HG03442 (cell line): ENCODE data around the gene HDAC5.
"Not testable (repeated sequence)": the region's sequence is repeated elsewhere in the genome, so short reads cannot be mapped to it uniquely, and the experiment has no call there.

Source experiments
- ATAC-seq: cut with Tn5 transposase; IDR thresholded peaks from one replicate; pipeline ENCODE4 v1.9.1; 2021; ENCODE audit warnings: mild to moderate bottlenecking, moderate library complexity; ENCODE audit not compliant: unreplicated experiment

HDAC5 gene

DNA sequence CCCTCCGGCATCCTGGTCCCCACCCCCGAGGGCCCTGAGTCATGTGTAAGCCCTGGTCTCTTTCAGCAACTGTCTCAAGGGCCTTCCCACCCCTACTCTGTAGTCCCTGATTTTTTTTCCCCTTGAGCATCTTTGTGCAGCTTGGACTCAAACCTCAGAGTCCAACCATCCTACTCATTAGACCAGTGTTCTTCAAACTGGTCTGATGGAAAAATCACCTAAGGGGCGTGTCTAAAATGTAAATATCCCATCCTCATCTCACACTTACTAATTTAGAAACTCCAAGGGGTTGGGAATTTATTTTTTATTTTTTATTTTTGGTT lies 52.3 kb downstream of the HDAC5 start:
- ATAC-seq: no peak

GRCh38 chr17:44070455-44071197 lies 52.8 kb downstream of the HDAC5 start, which contains the start of gene G6PC3:
TSS of gene G6PC3 (plus strand) at chr17:44070735. CDS start at chr17:44070966, 231 bp downstream.
- ATAC-seq: peak; percentile 57

GRCh38 chr17:44069974-44070454 lies 53.4 kb downstream of the HDAC5 start:
- no peak for ATAC-seq

DNA sequence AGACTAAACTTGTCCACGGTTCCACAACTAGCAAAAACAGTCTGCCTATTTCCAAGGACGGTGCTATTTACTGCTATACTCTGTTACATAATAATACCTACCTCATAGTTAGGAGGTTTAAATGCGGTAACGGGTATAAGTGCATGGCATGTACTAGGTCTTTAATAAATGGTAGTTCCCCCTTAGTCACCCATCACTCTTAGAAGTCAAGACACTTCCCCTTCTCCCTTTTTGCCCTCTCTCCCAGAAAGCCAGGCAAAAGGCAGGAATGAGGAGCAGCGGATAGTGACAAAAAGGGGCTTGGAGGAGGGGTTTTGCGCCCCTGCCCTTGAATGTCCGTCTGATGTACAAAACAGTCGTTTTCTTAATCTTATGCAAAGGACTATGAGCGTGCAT lies 55.9 kb downstream of the HDAC5 start:
- no peak for ATAC-seq

DNA sequence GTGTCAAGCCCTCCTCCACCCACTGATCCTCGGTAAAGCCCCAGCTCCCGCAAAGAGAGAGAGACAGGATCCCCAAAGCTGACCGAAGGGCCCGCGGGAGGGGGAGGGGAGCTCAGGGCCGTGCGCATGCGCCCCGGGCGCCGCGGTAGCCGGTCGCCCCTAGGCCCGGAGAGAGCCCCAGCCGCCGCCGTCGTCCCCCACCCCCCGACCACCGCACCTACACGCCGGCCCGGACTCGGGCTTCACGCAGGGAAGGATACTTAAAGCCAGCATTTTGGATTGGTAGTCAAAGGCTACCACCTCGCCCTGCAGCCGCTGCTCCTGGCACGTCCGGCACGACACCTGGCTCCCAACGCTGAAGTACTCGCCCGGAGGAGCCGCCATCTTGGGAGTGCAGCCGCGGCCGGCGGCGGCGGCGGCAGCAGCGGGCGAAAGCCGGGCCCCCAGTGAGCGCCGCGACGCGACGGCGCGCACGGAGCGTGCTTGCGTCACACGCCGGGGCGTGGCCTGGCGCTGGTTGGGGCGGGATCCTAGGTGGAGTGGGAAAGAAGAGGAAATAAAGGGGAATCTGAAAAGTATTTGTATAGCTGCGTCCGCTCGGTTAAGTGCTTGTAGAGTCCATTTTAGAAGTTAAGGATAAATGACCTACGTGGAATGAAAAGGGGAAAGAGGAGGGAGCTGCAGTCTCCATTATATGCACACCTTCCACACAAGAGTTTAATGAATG lies 57.1 kb downstream of the HDAC5 start, which contains the start of gene LSM12:
Gene LSM12 (minus strand): TSS at position 468 of the 727 bp plus-strand sequence. CDS start 84 bp downstream, at position 384.
- ATAC-seq: peak; percentile 62

DNA sequence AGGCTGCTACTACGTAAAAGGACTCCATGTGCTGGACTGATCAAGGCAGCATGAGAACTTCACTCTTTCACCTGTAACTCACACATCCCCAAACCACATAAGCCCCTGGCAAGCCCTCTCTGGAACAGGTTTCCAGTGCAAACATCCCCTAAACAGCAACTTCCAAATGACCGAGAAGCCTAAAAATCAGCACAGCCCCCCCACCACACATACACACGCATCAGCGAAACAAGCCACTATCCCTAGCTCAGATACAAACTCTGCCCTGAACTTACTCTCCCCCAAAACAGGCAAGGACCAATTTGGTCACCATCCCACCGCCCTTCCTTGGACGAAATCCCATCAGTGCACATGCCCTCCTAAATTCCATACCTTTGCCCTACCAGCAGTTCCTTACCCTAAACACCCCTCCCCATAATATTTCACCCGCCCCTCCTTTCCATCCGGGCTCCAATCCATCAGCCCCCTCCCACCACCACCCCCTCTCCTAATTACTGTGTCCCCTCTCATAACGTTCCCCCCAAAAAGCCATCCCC lies 57.7 kb downstream of the HDAC5 start:
- no peak for ATAC-seq

- no peak for ATAC-seq
Measured at GRCh38 chr17:44063704-44064639, 59.5 kb downstream of the HDAC5 start.

- no peak for ATAC-seq
Measured at GRCh38 chr17:44062871-44063270, 60.6 kb downstream of the HDAC5 start.

DNA sequence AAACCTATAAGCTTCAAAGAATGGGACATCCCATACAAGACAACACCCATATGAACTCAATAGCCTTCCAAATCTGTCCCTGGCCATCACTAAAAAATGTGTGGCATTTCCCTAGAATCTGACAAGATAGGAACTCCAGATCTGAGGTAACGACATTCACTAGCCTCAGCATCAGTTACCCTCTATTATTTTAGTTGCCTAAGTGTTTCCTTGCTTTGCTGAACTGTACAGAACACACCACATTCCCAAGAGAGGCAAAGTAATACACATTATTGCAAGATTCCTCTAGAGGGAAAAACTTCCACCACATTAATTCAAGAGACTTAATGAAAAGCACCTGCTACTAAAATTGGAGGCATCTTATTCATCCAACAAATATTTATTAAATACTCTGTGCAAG lies 62.0 kb downstream of the HDAC5 start:
- no peak for ATAC-seq

- no peak for ATAC-seq
Measured at GRCh38 chr17:44059101-44059892, 64.1 kb downstream of the HDAC5 start.

DNA sequence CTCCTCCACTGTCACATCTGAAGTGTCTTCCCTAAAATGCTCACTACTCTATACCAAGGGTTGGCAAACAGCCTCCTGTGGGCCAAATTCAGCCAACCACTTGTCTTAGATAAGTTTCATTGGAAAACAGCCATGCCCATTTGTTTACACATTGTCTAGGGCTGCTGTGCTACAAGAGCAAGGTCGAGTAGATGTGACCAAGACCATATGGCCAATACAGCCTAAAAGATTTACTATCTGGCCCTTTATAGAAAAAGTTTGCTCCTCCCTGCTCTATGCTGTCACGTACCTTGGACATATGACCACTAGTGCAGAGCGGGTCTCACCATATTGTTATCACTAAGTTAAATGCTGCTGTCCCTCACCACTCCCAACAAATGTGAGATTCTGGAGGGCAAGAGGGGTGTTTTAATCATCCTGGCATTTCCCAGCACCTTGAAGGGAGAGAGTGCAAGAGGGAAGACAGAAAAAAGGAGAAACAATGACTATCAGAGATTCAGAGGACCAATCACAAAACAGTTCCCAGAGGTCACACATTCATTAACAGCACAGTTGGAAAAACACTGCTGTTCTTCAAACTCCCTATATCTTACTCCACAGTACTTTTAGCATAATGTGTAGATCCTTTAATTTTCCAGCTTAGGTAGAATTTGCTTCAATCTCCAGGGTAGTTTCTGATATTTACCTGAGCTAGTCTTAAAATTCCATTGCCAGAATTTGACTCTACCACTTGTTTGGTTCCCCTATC lies 70.1 kb downstream of the HDAC5 start:
- no peak for ATAC-seq

DNA sequence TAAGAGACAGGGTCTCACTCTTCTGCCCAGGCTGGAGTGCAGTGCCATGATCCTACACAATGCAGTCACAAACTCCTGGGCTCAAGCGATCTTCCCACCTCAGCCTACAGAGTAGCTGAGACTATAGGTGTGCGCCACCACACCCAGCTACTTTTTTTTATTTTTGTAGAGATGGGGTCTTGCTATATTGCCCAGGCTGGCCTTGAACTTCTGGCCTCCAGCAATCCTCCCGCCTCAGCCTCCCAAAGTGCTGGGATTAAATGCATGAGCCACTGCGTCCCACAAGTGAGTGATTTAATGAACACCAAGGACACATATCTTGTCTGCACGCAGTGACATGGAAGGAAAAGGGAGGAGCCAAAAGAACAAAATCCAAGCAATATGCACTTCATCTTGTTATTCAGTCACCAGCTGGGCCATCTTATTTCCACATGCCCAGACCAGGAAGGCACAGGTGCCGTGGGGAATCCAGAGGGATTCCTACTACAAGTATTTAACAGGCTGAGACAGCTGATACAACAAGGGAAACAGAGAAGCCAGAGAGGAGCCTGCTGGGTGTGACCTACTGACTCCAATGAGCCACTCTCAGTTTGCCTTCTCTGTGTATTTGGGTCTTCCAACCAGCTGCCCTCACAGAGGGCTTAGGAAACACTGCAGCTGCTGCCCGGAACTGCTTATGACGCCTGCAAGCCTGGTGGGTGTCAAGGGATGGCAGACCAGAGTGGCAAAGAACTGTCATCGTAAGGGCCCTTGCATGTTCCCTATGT lies 74.0 kb downstream of the HDAC5 start:
- ATAC-seq: no peak

DNA sequence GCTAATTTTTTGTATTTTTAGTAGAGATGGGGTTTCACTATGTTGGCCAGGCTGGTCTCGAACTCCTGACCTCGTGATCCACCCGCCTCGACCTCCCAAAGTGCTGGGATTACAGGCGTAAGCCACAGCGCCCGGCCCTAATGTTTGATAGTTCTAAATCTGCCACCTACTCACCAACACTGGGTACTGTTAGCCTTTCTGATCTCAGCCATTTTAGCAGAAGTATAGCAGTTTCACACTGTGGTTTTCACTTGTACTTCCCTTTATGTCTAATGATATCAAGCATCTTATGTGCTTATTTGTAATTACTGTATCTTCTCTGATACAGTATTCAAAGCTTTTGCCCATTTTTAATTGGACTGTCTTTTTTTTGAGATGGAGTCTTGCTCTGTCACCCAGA lies 76.5 kb downstream of the HDAC5 start:
- ATAC-seq: not testable (repeated sequence)

- ATAC-seq: no peak
Measured at GRCh38 chr17:44045486-44045885, 78.0 kb downstream of the HDAC5 start.

GRCh38 chr17:44044071-44044470 lies 79.4 kb downstream of the HDAC5 start:
- no peak for ATAC-seq

DNA sequence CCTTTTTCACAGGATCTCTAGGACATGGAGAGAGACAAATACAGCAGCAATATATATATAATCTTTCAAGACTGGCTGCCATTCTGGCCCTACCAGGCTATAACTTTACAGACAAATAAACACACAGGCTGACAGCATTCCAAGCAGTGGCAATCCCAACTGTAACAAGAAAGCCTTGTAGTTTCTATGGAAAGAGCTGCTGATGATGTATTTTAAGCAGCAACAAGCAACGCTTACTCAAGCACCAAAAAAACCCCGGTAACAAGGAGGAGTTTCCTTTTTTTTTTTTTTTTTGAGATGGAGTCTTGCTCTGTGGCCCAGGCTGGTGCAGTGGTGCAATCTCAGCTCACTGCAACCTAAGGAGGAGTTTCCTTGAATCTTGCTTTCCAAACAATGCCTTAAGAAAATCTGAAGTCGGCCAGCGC lies 80.2 kb downstream of the HDAC5 start:
- no peak for ATAC-seq

DNA sequence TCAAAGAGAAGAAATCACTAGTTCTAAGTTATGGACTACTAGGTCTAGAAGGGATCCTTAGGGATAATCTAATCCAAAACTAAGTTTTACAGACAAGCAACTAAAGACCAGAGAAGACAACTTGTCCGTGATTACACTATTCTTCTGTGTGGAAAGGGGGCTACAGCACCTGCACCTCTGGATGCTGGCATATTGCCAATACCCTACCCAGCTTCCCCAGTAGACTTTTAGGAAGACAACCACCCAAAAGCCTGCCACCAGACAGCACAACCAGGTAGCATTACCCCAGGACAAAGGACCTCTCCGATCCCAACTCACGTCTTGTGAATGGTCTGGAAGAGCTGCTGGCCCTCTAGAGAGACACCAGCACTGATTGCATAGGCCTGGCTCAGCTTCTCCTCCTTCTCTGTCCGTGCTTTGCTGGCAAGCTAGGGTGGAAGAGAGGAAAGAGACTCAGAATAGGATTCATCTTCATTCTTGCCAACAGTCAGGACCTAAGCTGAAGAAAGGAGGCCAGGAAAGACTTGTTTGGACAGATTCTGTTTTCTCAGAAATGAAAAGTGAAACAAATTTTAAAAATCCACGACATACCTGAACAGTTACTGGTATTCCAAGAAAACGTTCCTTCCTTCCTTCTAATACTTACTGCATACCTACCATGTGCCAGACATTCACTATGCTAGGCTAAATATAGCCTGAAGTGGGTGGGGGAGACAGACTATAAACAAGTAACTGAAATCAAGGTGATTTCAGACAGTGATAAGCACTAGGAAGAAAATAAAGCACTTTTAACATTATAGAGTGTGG lies 83.4 kb downstream of the HDAC5 start:
- ATAC-seq: no peak

- no peak for ATAC-seq
Measured at GRCh38 chr17:44038604-44039011, 84.8 kb downstream of the HDAC5 start.
